HG02610 (cell line): ENCODE measurements around the gene ALDH8A1.

Experiments
- ATAC-seq: cut with Tn5 transposase; IDR thresholded peaks from one replicate; pipeline ENCODE4 v1.9.1; 2021; ENCODE audit warnings: mild to moderate bottlenecking, moderate library complexity; ENCODE audit not compliant: unreplicated experiment

The ALDH8A1 gene

GRCh38 chr6:134954272-134955000 lies 4.5 kb upstream of the ALDH8A1 start:
- no peak for ATAC-seq

- ATAC-seq: no peak
Observed at GRCh38 chr6:134951494-134952263, 1.8 kb upstream of the ALDH8A1 start.

- ATAC-seq: no peak
Observed at GRCh38 chr6:134950482-134950881, 581 bp upstream of the ALDH8A1 start.

- no peak for ATAC-seq
Observed at GRCh38 chr6:134948691-134949090, 1.2 kb downstream of the ALDH8A1 start.

- no peak for ATAC-seq
Observed at GRCh38 chr6:134948142-134948541, 1.8 kb downstream of the ALDH8A1 start.

- ATAC-seq: no peak
Observed at GRCh38 chr6:134945045-134945444, 4.9 kb downstream of the ALDH8A1 start.

- no peak for ATAC-seq
Observed at GRCh38 chr6:134943522-134944111, 6.3 kb downstream of the ALDH8A1 start.

- ATAC-seq: peak; percentile 67
Observed at GRCh38 chr6:134938896-134939295, 11.0 kb downstream of the ALDH8A1 start.

- ATAC-seq: no peak
Observed at GRCh38 chr6:134937426-134937825, 12.5 kb downstream of the ALDH8A1 start.

- no peak for ATAC-seq
Observed at GRCh38 chr6:134936931-134937330, 13.0 kb downstream of the ALDH8A1 start.

- ATAC-seq: no peak
Observed at GRCh38 chr6:134936476-134936875, 13.4 kb downstream of the ALDH8A1 start.

- ATAC-seq: no peak
Observed at GRCh38 chr6:134934793-134935485, 15.0 kb downstream of the ALDH8A1 start.

GRCh38 chr6:134932535-134933470 lies 17.1 kb downstream of the ALDH8A1 start:
- no peak for ATAC-seq

GRCh38 chr6:134932098-134932497 lies 17.8 kb downstream of the ALDH8A1 start:
- ATAC-seq: no peak

- ATAC-seq: no peak
Observed at GRCh38 chr6:134930463-134930862, 19.4 kb downstream of the ALDH8A1 start.

GRCh38 chr6:134928151-134928900 lies 21.6 kb downstream of the ALDH8A1 start:
- ATAC-seq: no peak

GRCh38 chr6:134925800-134926199 lies 24.1 kb downstream of the ALDH8A1 start:
- ATAC-seq: no peak

GRCh38 chr6:134921721-134922261 lies 28.1 kb downstream of the ALDH8A1 start:
- no peak for ATAC-seq

GRCh38 chr6:134921276-134921675 lies 28.6 kb downstream of the ALDH8A1 start:
- ATAC-seq: no peak
